Heart left ventricle (tissue), 16 donors: Measurements from ENCODE around the gene SPOCK1. TPM values are rescaled to one million over a fixed set of nuclear protein-coding genes. Genes with fewer than 3 reads are reported as not detected.

Source experiments
- ATAC-seq, 4 donors: fragments of 200-7000 bp; cut with Tn5 transposase; one replicate each; pipeline ENCODE4 v1.9.1; 2020 to 2022; ENCODE audit warnings: moderate library complexity in 4 of 4, mild to moderate bottlenecking in 3 of 4, moderate number of reproducible peaks in 1 of 4
- DNase-seq, 5 donors: peaks; one replicate each; pipeline ENCODE4 v3.0.0-alpha.2; 2020
- H3K27ac ChIP-seq, 12 donors: fragments of 200-600 bp; sonication (generic) in 4 of 12; one replicate each; pipeline versions ENCODE4 v1.5.0 to v1.8.0; 2016 to 2022; ENCODE audit warnings: mild to moderate bottlenecking in 2 of 12
- H3K27me3 ChIP-seq, 9 donors: fragments of 200-600 bp; sonication (generic) in 2 of 9; one replicate each; pipeline versions ENCODE4 v1.5.1 to v1.8.0; 2016 to 2022; ENCODE audit warnings: mild to moderate bottlenecking in 3 of 9
- H3K36me3 ChIP-seq, 9 donors: fragments of 200-600 bp; sonication (generic) in 2 of 9; one replicate each; pipeline versions ENCODE4 v1.5.0 to v1.8.0; 2018 to 2022; ENCODE audit warnings: mild to moderate bottlenecking in 2 of 9
- H3K4me1 ChIP-seq, 12 donors: fragments of 200-600 bp; sonication (generic) in 4 of 12; one replicate each; pipeline versions ENCODE4 v1.5.0 to v1.8.0; 2016 to 2022; ENCODE audit warnings: mild to moderate bottlenecking in 3 of 12
- H3K4me3 ChIP-seq, 12 donors: fragments of 200-600 bp; sonication (generic) in 4 of 12; one replicate each; pipeline versions ENCODE4 v1.5.0 to v1.8.0; 2017 to 2022; ENCODE audit warnings: mild to moderate bottlenecking in 9 of 12, moderate library complexity in 4 of 12
- H3K9me3 ChIP-seq, 12 donors: fragments of 200-600 bp; sonication (generic) in 4 of 12; one replicate each; pipeline versions ENCODE4 v1.5.0 to v1.8.0; 2016 to 2022; ENCODE audit warnings: mild to moderate bottlenecking in 1 of 12
- POLR2A ChIP-seq, 2 donors: fragments of 450-650 bp; IDR thresholded peaks; one replicate each; pipeline ENCODE4 v1.6.1; 2017; ENCODE audit warnings: antibody characterized with exemption in 2 of 2, mild to moderate bottlenecking in 2 of 2, moderate library complexity in 2 of 2
- WGBS, 4 donors: extraction: QIAGEN DNeasy Blood & Tissue Kit in 2 of 4; methylation state at CpG; one replicate each; pipeline versions ENCODE4 v1.1.5 to v1.1.7; 2013 to 2018; 5-methylcytosine and 5-hydroxymethylcytosine counted together
- intact Hi-C, 10 donors: fragments of 100-400 bp; cut with DNase I; formaldehyde crosslinking; loops; one replicate each; pipeline versions ENCODE4 v1.11.1 to v1.14.2; 2022
- polyA plus RNA-seq, 2 donors: library from polyadenylated mRNA; stranded (reverse); fragments of 200-250 nt; gene quantifications; one replicate each; pipeline ENCODE4 v1.2.3, GENCODE V29; 2013
- total RNA-seq, 9 donors: library from RNA; depleted of rRNA in 2 of 9; stranded (reverse); fragments of >200 nt in 2 of 9; fragmentation: NEBNext Ultra II Directional in 3 of 9; extraction: Animal tissue kit (Norgen Biotek cat#: 25700) in 3 of 9; gene quantifications; one replicate each; pipeline versions ENCODE4 v1.1.0 to v1.2.4, GENCODE V29; 2016 to 2023
- TF ChIP-seq, protein P1 (sequence below), 12 donors: fragments of 200-600 bp; sonication (generic) in 4 of 12; IDR thresholded peaks; one replicate each; pipeline versions ENCODE4 v1.5.0 to v1.8.0; 2018 to 2022; ENCODE audit warnings: antibody characterized with exemption in 12 of 12, mild to moderate bottlenecking in 5 of 12
- donor health status: ischemic (EF 13 %, LVEDD 7.1; RV severe dilation, severe dysfunction).
- donor health status: healthy with polysubstance abuse.
- donor health status: DM: no; HTN: yes; CAD: no.
- donor health status: DM: no; HTN: no; CAD: no.
- donor health status: ischemic (EF 25% LVEDD 6.9; RV normal size, moderate dysfunction).
- donor health status: ischemic (EF 25% LVEDD 5.7; RV mildly dilated, moderate dysfunction).
- donor health status: healthy.
- donor health status: DM: yes; HTN: yes; CAD: no.
- donor health status: ischemic (EF 35%, LVEDD 5.7; RV mildly dilated, moderate dysfunction).
- donor health status: nonischemic (EF 11% LVEDD 7.7; RV severe dilation, severe dysfunction).
- donor health status: DM: yes; HTN: yes; CAD: no.
- donor health status: PGD.
- donor health status: ischemic (EF 29% LVEDD 5.4; RV normal size, mild dysfunction).
- donor health status: nonischemic (EF 23%, LVEDD 6.1; RV moderate dilation, normal function).

The SPOCK1 gene
- total and polyA plus RNA-seq, 11 donors, result 7.8 to 51.2 (median 19.9) TPM

DNA sequence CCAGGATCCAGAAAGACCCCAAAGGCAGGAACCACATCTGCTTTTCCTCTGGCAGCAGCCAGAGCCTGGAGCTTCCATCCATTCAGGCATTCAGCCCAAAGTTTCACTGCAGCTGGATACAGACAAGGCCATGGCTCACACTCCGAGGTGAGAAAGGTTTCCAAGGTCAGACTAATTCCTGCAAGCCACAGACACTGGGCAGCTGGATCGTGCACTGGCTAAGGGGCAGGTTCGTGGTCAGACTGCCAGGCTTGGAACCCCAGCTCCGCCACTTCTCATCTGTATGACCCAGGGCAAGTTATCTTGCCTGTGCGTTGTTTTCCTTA, 36.9 kb downstream of the SPOCK1 start:
- WGBS, 4 donors, result 55 to 64% (median 59%) methylated on average over 5 of the region's 5 CpGs
- no peak overlapping the region for H3K27ac ChIP-seq
- no peak for ATAC-seq
- no peaks in the 10 kb centered on the region for H3K36me3 ChIP-seq
- H3K9me3 ChIP-seq, result no peaks in the 10 kb centered on the region
- no peak for DNase-seq
- intact Hi-C loops, result no loop called here
- H3K4me3 ChIP-seq, result no peak overlapping the region
- H3K27me3 ChIP-seq, result no peaks in the 10 kb centered on the region
- no peak for TF ChIP-seq POLR2A (IDR thresholded peaks at IDR 0.05)
- TF ChIP-seq, protein P1, sequence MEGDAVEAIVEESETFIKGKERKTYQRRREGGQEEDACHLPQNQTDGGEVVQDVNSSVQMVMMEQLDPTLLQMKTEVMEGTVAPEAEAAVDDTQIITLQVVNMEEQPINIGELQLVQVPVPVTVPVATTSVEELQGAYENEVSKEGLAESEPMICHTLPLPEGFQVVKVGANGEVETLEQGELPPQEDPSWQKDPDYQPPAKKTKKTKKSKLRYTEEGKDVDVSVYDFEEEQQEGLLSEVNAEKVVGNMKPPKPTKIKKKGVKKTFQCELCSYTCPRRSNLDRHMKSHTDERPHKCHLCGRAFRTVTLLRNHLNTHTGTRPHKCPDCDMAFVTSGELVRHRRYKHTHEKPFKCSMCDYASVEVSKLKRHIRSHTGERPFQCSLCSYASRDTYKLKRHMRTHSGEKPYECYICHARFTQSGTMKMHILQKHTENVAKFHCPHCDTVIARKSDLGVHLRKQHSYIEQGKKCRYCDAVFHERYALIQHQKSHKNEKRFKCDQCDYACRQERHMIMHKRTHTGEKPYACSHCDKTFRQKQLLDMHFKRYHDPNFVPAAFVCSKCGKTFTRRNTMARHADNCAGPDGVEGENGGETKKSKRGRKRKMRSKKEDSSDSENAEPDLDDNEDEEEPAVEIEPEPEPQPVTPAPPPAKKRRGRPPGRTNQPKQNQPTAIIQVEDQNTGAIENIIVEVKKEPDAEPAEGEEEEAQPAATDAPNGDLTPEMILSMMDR (IDR thresholded peaks at IDR 0.05), result no peak
- H3K4me1 ChIP-seq, result peaks cover 0 to 8% (median 0%) of the 10 kb centered on the region in 12 donors

DNA sequence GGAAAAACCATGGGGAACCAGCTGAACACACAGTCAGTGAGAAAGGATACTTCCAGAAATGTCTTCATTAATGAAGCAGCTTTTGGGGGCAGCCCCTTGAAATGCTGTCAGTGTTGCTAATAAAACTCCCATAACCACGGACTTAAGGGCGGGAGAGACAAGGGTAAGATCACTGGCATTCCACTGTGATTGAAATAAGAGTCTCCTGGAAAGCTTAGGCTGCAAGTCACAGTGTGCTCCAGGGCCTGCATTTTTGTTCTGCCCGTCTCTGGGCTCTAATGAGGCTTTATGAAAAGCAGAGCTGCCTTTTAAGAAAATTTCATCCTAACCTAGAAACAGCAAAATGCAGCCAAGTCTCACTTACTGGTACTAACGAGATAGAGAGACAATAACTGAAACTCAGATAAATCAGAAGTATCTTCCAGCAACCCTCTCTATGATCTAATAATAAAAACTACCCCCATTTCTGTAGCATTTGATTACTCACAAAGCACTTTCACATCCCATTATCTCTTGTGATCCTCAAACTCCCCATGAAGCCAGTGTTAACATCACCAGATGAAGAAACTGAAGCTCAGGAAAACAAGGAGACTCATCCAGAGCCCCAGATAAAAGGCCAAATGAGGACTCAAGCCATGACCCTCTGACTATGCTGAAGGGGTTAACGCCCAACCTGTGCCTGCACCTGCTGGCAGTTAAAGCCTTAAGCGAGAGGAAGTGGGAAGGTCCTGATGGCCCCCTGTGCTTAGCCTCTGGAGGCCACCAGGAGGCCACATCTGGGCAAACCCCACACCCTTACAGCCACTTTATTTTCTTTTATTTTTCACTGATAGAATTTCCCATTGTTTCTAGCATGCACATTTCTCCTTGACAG, 37.5 kb downstream of the SPOCK1 start:
- Histone ChIP-seq H3K36me3 (no peaks in the 10 kb centered on the region), H3K27me3 (no peaks in the 10 kb centered on the region)
- no peak for ATAC-seq

DNA sequence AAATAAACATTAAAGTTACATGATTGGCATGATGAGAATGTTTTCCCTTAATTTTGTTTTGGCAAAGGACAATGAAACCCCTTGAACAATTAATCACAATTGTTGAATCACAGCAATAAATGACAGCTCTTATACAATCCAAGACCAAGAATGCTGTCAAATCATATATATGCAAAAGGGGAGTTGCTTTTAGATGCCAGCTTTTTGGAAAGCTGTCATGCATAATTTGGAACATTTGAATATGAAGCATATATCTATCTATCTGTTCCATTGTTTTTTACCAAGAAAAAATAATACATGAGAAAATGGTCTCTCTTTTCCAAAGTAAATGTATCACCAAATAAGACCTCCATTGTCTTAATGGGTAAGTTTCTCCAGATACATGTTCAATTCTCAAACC, 44.5 kb downstream of the SPOCK1 start:
- no peaks in the 10 kb centered on the region for H3K36me3 ChIP-seq
- no peak for DNase-seq
- intact Hi-C loops, result no loop called here
- no peaks in the 10 kb centered on the region for H3K27me3 ChIP-seq
- H3K9me3 ChIP-seq, result no peaks in the 10 kb centered on the region
- H3K4me1 ChIP-seq, result no peaks in the 10 kb centered on the region
- H3K4me3 ChIP-seq, result no peak overlapping the region
- ATAC-seq, result no peak
- TF ChIP-seq POLR2A (IDR thresholded peaks at IDR 0.05), result no peak
- TF ChIP-seq, protein P1 (IDR thresholded peaks at IDR 0.05), result no peak
- no peak overlapping the region for H3K27ac ChIP-seq

More for the DNA sequence above, 37.5 kb downstream of the SPOCK1 start:
- no peak for TF ChIP-seq POLR2A (IDR thresholded peaks at IDR 0.05)
- TF ChIP-seq, protein P1 (IDR thresholded peaks at IDR 0.05), result no peak
- no peak for DNase-seq
- WGBS, 4 donors, result 59 to 64% (median 62%) methylated on average over 6 of the region's 6 CpGs
- intact Hi-C loops, result no loop called here
- no peak overlapping the region for H3K27ac ChIP-seq
- no peak overlapping the region for H3K4me3 ChIP-seq
- no peaks in the 10 kb centered on the region for H3K9me3 ChIP-seq
- peaks cover 0 to 8% (median 0%) of the 10 kb centered on the region in 12 donors for H3K4me1 ChIP-seq

DNA sequence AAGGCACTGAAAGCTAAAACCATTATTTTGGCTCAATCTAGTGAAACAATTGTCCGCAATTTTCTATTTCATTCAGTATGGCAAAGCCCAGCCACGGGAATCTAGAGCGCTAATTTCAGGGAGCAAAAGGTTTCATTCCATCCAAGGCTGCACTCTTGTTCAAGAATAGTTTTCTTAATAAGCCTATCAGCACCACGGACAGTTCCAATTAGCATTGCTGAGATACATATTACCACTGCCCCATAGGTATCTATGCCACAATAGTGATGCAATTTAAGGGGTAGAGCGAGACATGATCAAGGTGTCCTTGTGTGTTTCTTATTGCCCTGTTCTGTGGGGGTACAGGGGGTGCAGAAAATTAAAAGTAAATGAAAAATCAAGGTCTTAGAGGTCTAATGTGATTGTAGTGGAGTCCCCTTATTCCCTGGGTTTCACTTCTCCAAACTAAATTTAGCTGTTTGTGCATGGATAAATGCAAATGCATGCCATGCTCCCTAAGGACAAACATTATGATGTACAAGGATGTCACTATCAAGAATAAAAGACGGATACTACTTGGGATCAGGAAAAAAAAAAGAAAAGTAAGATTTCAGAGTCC, 45.5 kb downstream of the SPOCK1 start:
- Histone ChIP-seq H3K9me3 (no peaks in the 10 kb centered on the region), H3K27ac (no peak overlapping the region), H3K36me3 (no peaks in the 10 kb centered on the region), H3K4me3 (no peak overlapping the region), H3K4me1 (no peaks in the 10 kb centered on the region), H3K27me3 (no peaks in the 10 kb centered on the region)
- ATAC-seq (no peak), DNase-seq (no peak)
- TF ChIP-seq, protein P1 (IDR thresholded peaks at IDR 0.05), result no peak
- TF ChIP-seq POLR2A (IDR thresholded peaks at IDR 0.05), result no peak
- 40 to 44% (median 42%) methylated on average over 6 of the region's 6 CpGs for WGBS, 4 donors
- intact Hi-C loops, result no loop called here
